Colonic mucosa (tissue), 4 donors: ENCODE data around the gene ASTE1. TPM values are rescaled to one million over a fixed set of nuclear protein-coding genes. Genes with fewer than 3 reads are reported as not detected.

Experiments
- DNase-seq: peaks from one replicate; pipeline ENCODE4 v3.0.0-alpha.2; 2020
- H3K27ac ChIP-seq: fragments of 200-600 bp; one replicate; pipeline ENCODE4 v1.8.0; 2021
- H3K27me3 ChIP-seq: fragments of 200-600 bp; one replicate; pipeline ENCODE4 v1.8.0; 2021
- H3K36me3 ChIP-seq: fragments of 200-600 bp; one replicate; pipeline ENCODE4 v1.8.0; 2021
- H3K4me1 ChIP-seq: fragments of 200-600 bp; one replicate; pipeline ENCODE4 v1.8.0; 2021; ENCODE audit warnings: mild to moderate bottlenecking
- H3K4me3 ChIP-seq: fragments of 200-600 bp; one replicate; pipeline ENCODE4 v1.8.0; 2021
- H3K9ac ChIP-seq, 2 donors: one replicate each; pipeline ENCODE4 v1.7.0; 2013; ENCODE audit warnings: control low read depth in 2 of 2, low read depth in 2 of 2, low read length in 2 of 2
- H3K9me3 ChIP-seq: fragments of 200-600 bp; one replicate; pipeline ENCODE4 v1.8.0; 2021
- intact Hi-C: fragments of 100-400 bp; cut with DNase I; formaldehyde crosslinking; loops from one replicate; pipeline ENCODE4 v1.14.1; 2022
- total RNA-seq, 2 donors: library from RNA; stranded (reverse); fragmentation: NEBNext Ultra II Directional in 1 of 2; extraction: Animal tissue kit (Norgen Biotek cat#: 25700) in 1 of 2; gene quantifications; one replicate each; pipeline ENCODE4 v1.2.1, GENCODE V29; 2021
- TF ChIP-seq, protein P1 (sequence below): fragments of 200-600 bp; IDR thresholded peaks from one replicate; pipeline ENCODE4 v1.8.0; 2022; ENCODE audit warnings: antibody characterized with exemption, mild to moderate bottlenecking
- donor health status: healthy.
- donor health status: DM: no; HTN: no; CAD: no.
- donor health status: DM: no; HTN: no; CAD: no.

ASTE1 gene
- total RNA-seq, 2 donors from 2014 or later, result 9.3 to 13.0 TPM

DNA sequence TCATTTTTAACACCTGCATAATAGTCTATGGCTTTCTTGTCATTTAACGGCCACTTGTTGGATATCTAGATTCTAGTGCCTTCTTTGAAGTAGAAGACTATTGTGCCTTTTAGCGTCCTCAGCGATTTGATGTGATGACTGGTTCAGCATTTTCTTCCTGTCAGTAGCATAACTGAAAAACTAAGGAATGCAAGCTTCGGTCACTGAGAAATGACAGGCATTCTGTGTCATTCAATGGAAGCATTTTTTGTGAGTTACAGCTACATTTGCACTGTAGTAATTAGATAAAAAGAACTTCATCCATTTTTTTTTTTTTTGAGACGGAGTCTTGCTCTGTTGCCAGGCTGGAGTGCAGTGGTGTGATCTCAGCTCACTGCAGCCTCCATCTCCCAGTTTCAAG is 10.4 kb upstream of the ASTE1 start:
- Histone ChIP-seq H3K27ac (no peak overlapping the region), H3K4me3 (no peak overlapping the region), H3K9me3 (no peaks in the 10 kb centered on the region), H3K36me3 (no peaks in the 10 kb centered on the region), H3K4me1 (no peaks in the 10 kb centered on the region), H3K9ac (no peak overlapping the region), H3K27me3 (no peaks in the 10 kb centered on the region)
- intact Hi-C loops, result no loop called here
- DNase-seq, result no peak
- TF ChIP-seq, protein P1, sequence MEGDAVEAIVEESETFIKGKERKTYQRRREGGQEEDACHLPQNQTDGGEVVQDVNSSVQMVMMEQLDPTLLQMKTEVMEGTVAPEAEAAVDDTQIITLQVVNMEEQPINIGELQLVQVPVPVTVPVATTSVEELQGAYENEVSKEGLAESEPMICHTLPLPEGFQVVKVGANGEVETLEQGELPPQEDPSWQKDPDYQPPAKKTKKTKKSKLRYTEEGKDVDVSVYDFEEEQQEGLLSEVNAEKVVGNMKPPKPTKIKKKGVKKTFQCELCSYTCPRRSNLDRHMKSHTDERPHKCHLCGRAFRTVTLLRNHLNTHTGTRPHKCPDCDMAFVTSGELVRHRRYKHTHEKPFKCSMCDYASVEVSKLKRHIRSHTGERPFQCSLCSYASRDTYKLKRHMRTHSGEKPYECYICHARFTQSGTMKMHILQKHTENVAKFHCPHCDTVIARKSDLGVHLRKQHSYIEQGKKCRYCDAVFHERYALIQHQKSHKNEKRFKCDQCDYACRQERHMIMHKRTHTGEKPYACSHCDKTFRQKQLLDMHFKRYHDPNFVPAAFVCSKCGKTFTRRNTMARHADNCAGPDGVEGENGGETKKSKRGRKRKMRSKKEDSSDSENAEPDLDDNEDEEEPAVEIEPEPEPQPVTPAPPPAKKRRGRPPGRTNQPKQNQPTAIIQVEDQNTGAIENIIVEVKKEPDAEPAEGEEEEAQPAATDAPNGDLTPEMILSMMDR, result no peak

DNA sequence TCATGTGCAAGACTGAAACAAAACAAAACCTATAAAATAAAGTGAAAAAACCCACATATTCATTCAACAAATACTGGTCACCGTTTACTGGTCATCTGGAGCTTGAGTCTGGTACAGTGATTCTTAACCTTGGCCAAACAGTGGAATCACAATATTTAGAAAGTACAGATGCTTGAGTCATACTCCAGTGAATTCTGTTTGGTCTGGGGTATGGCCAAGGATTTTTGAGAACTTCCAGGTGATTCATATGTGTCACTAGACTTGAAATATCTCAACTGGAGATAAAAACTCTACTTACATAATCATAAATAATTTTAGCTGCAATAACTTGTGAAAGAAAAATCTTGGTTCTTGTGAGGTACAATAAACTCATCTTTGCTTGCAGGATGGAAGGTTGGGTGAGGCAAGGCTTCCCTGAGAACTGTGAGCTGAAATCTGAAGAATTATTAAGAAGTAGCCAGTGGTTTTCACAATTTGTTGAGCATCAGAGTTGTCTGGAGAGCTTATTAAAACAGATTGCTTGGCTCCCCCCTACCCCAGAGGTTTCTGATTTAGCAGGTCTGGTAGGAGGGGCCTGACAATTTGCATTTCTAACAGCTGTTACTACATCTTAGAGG is 9.7 kb upstream of the ASTE1 start:
- Histone ChIP-seq H3K27ac (no peak overlapping the region), H3K27me3 (no peaks in the 10 kb centered on the region), H3K4me1 (no peaks in the 10 kb centered on the region), H3K36me3 (no peaks in the 10 kb centered on the region), H3K4me3 (no peak overlapping the region), H3K9me3 (no peaks in the 10 kb centered on the region), H3K9ac (no peak overlapping the region)
- TF ChIP-seq, protein P1, result no peak
- no peak for DNase-seq
- intact Hi-C loops, result no loop called here

DNA sequence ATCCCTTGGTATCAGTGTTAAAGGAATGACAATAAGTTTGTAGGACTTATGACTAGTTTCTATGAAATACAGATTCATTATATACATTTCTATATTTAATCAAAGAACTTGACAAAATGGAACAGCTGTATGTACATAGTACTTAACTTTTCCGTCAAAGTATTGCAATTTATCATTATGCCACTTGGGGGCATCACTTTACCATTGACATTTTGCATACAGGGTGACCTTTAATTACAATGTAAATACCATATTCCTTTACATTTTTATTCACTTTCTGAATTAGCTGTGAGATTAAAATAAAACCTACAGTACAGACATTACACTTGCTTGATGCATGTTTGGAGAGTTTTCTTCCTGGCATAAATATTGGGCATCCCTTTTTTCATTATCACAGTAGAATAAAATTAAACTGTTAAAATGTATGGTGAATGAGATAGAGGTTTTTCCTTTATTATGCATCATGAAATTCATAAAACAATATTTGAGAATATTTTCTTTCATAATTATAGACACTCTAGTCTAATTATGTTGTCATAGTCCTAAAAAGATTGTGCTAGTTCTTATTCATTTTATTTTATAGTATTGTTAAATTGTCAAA is 7.0 kb upstream of the ASTE1 start:
- DNase-seq, result peak; percentile 45
- TF ChIP-seq, protein P1, result peak; percentile 61
- Histone ChIP-seq H3K27ac (no peak overlapping the region), H3K27me3 (no peaks in the 10 kb centered on the region), H3K4me3 (no peak overlapping the region), H3K9me3 (no peaks in the 10 kb centered on the region), H3K9ac (no peak overlapping the region), H3K4me1 (no peaks in the 10 kb centered on the region), H3K36me3 (no peaks in the 10 kb centered on the region)
- intact Hi-C loops, result no loop called here

DNA sequence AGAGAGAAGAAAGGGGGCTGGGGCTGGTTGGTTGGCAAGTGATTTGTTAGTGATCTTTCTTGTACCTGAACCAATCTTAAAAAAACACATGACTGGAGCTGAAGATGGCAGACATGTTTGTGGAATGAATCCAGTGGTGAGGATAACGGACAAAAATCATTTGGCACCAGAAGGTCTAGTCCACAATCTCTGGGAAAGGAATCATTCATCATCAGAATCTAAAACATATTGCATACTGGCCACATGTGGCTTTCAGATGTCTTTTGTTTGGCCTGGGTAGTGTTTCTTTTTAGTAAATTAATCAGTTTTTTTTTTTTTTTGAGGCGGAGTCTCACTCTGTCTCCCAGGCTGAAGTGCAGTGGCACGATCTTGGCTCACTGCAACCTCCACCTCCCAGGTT is 5.0 kb upstream of the ASTE1 start:
- H3K4me3 ChIP-seq, result no peak overlapping the region
- H3K4me1 ChIP-seq, result no peaks in the 10 kb centered on the region
- DNase-seq, result no peak
- TF ChIP-seq, protein P1, result no peak
- H3K9me3 ChIP-seq, result no peaks in the 10 kb centered on the region
- intact Hi-C loops, result no loop called here
- H3K9ac ChIP-seq, result no peak overlapping the region
- H3K27me3 ChIP-seq, result no peaks in the 10 kb centered on the region
- no peaks in the 10 kb centered on the region for H3K36me3 ChIP-seq
- H3K27ac ChIP-seq, result no peak overlapping the region

DNA sequence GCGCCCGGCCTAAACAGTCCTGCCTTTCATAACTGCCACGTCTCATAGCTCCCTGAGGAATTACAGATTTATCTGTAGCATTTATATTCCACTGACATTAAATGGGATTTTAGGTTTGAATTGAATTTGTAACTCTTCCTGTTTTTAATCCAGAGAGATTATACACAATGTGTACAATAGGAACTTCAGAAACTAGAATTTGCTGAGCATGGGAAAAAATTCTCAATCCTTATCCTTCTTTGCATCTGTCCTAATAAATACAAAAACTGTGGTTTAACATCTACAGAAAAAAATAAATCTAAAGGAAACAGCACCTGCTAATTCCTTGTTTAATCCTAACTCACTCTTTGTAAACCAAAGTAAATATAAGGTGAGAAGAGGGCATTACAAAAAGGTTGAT is 2.2 kb upstream of the ASTE1 start:
- Histone ChIP-seq H3K36me3 (no peaks in the 10 kb centered on the region), H3K27ac (no peak overlapping the region), H3K4me3 (no peak overlapping the region), H3K27me3 (no peaks in the 10 kb centered on the region), H3K9ac (no peak overlapping the region), H3K9me3 (no peaks in the 10 kb centered on the region), H3K4me1 (no peaks in the 10 kb centered on the region)
- TF ChIP-seq, protein P1, result no peak
- intact Hi-C loops, result loop anchor here (10.0 kb wide), 1 partner anchor 336 kb away; no protein-coding TSS in a partner anchor
- DNase-seq, result no peak
